K562 (cell line): ENCODE data around the gene CST9L. TPM values are rescaled to one million over a fixed set of nuclear protein-coding genes. Genes with fewer than 3 reads are reported as not detected.

Source experiments
- ATAC-seq: fragments of 200-7000 bp; cut with Tn5 transposase; 3 replicates; pipeline ENCODE4 v1.9.1; 2020; ENCODE audit warnings: moderate library complexity
- BruUV-seq: library from RNA; stranded (reverse); fragments of 400-500 nt; replicated peaks from 2 replicates; lab custom pipeline; 2021; lab: Mats Ljungman, UMichigan
- CTCF ChIA-PET: fragments of 300-600 bp; formaldehyde crosslinking; extraction: SDS; loops from one replicate; lab custom pipeline; 2021; ENCODE audit warnings: low intra/inter-chr PET ratio; lab: Yijun Ruan, JAX
- POLR2A ChIA-PET: fragments of 300-600, 350-650 bp; sonication (Branson Sonifier 250); formaldehyde crosslinking; extraction: SDS; loops from one replicate; lab custom pipeline; 2021; ENCODE audit warnings: antibody characterized with exemption, inconsistent platforms; lab: Yijun Ruan, JAX
- DNase-seq, 4 experiments: peaks; one replicate each; pipeline versions ENCODE4 v3.0.0 to v3.0.0-alpha.2; 2011 to 2018; ENCODE audit warnings: low spot score in 3 of 4, mixed read lengths in 3 of 4; ENCODE audit errors: extremely low read depth in 1 of 4
- FAIRE-seq: peaks from 2 replicates; lab custom pipeline; 2011; peaks lifted over from hg19 to GRCh38; lab: Jason Lieb, UNC
- H2AFZ ChIP-seq: 2 replicates; pipeline ENCODE4 v1.6.0; 2011; ENCODE audit warnings: low read depth, low read length, control low read depth, inconsistent platforms
- H3K27ac ChIP-seq: fragments of 200-600 bp; 3 replicates; pipeline ENCODE4 v1.8.0; 2011; ENCODE audit warnings: low read depth, mild to moderate bottlenecking, control low read depth, inconsistent platforms, low read length, moderate library complexity, mixed read lengths; ENCODE audit errors: extremely low read depth
- H3K27me3 ChIP-seq, 2 experiments: fragments of 300-600 bp in 1 of 2; 2 replicates in 1 of 2; 3 replicates in 1 of 2; pipeline versions ENCODE4 v1.6.0 to v1.8.0; 2011; ENCODE audit warnings: inconsistent platforms in 2 of 2, low read length in 2 of 2, mild to moderate bottlenecking in 1 of 2, mixed read lengths in 1 of 2, moderate library complexity in 1 of 2; ENCODE audit not compliant: control insufficient read depth in 2 of 2, insufficient read depth in 2 of 2
- H3K36me3 ChIP-seq: fragments of 300-600 bp; 3 replicates; pipeline ENCODE4 v1.8.0; 2011; ENCODE audit warnings: mild to moderate bottlenecking, low read length, inconsistent platforms; ENCODE audit not compliant: control insufficient read depth, insufficient read depth
- H3K4me1 ChIP-seq, 2 experiments: fragments of 200-600 bp in 1 of 2; replicated peaks in 1 of 2; 2 replicates in 1 of 2; 3 replicates in 1 of 2; pipeline versions ENCODE4 v1.5.1 to v1.8.0; 2011; ENCODE audit warnings: inconsistent platforms in 2 of 2, low read length in 2 of 2, mild to moderate bottlenecking in 1 of 2, mixed read lengths in 1 of 2, moderate library complexity in 1 of 2; ENCODE audit not compliant: control insufficient read depth in 2 of 2, insufficient read depth in 2 of 2
- H3K4me2 ChIP-seq: 2 replicates; pipeline ENCODE4 v1.6.1; 2011; ENCODE audit warnings: low read length, control low read depth, inconsistent platforms, mixed read lengths; ENCODE audit not compliant: insufficient read depth
- H3K4me3 ChIP-seq: fragments of 200-600 bp; sonication (generic), shearing (Covaris generic); 2 replicates; pipeline ENCODE4 v1.5.1; 2016; ENCODE audit warnings: control low read depth, inconsistent platforms
- H3K79me2 ChIP-seq: fragments of 200-600 bp; 3 replicates; pipeline ENCODE4 v1.8.0; 2011; ENCODE audit warnings: low read length, inconsistent platforms; ENCODE audit not compliant: control insufficient read depth, insufficient read depth
- H3K9ac ChIP-seq, 2 experiments: 2 replicates each; pipeline versions ENCODE4 v1.6.0 to v1.6.1; 2011; ENCODE audit warnings: low read depth in 2 of 2, low read length in 2 of 2, control low read depth in 1 of 2, inconsistent platforms in 1 of 2, mild to moderate bottlenecking in 1 of 2, mixed read lengths in 1 of 2; ENCODE audit not compliant: insufficient read depth in 1 of 2
- H3K9me1 ChIP-seq: one replicate; pipeline ENCODE4 v1.6.0; 2011; ENCODE audit warnings: inconsistent platforms, mild to moderate bottlenecking, low read length, moderate library complexity; ENCODE audit not compliant: control insufficient read depth, insufficient read depth
- H3K9me3 ChIP-seq: replicated peaks from 2 replicates; pipeline ENCODE4 v1.5.1; 2011; ENCODE audit warnings: low read depth, low read length, inconsistent platforms; ENCODE audit not compliant: control insufficient read depth, insufficient read depth
- H4K20me1 ChIP-seq: replicated peaks from 2 replicates; pipeline ENCODE4 v1.6.1; 2011; ENCODE audit warnings: low read length, inconsistent platforms, mixed read lengths; ENCODE audit not compliant: control insufficient read depth, insufficient read depth
- JUND ChIP-seq, 2 experiments: IDR thresholded peaks; 2 replicates in 1 of 2; 3 replicates in 1 of 2; pipeline ENCODE4 v1.6.1; 2011; ENCODE audit warnings: borderline replicate concordance in 2 of 2, low read depth in 2 of 2, low read length in 2 of 2, improper control_type of control experiment in 1 of 2, missing biosample characterization in 1 of 2, missing genetic modification characterization in 1 of 2, missing genetic modification reagents in 1 of 2
- SMC3 ChIP-seq: conservative IDR thresholded peaks from 2 replicates; pipeline ENCODE4 v1.6.1; 2011; ENCODE audit warnings: low read depth, low read length, improper control_type of control experiment; ENCODE audit not compliant: insufficient read depth
- YY1 ChIP-seq, 3 experiments: IDR thresholded peaks; 2 replicates each; pipeline ENCODE4 v1.6.1; 2011; ENCODE audit warnings: low read length in 2 of 3, mild to moderate bottlenecking in 2 of 3, moderate library complexity in 2 of 3, borderline replicate concordance in 1 of 3, control low read depth in 1 of 3, low read depth in 1 of 3; ENCODE audit not compliant: insufficient read depth in 3 of 3, insufficient replicate concordance in 2 of 3, control insufficient read depth in 1 of 3, insufficient read length in 1 of 3; ENCODE audit errors: extremely low read depth in 1 of 3
- ZFP30 ChIP-seq: fragments of 250-450 bp; sonication (Bioruptor Pico); IDR thresholded peaks from 2 replicates; pipeline ENCODE4 v1.8.0; 2022; ENCODE audit warnings: moderate library complexity, mild to moderate bottlenecking, inconsistent platforms, borderline replicate concordance
- ZNF407 ChIP-seq: fragments of 450-650 bp; IDR thresholded peaks from 2 replicates; pipeline ENCODE4 v1.6.1; 2016; ENCODE audit warnings: low read depth
- WGBS: fragments of 100-300 bp; shearing (Covaris generic); methylation state at CpG from one replicate; pipeline ENCODE4 v1.1.6; 2016; ENCODE audit warnings: low coverage, mixed read lengths; ENCODE audit not compliant: insufficient coverage; ENCODE audit errors: missing lambda C conversion rate; 5-methylcytosine and 5-hydroxymethylcytosine counted together
- in situ Hi-C: fragments of 300-500 bp; cut with MboI; formaldehyde crosslinking; loops from 4 replicates; pipeline ENCODE4 v1.15.0; 2018; ENCODE audit warnings: inconsistent platforms, mixed read lengths
- intact Hi-C: fragments of 100-400 bp; cut with micrococcal nuclease; formaldehyde crosslinking; loops from 2 replicates; pipeline ENCODE4 v1.14.2; 2022
- polyA plus RNA-seq, 8 experiments: library from polyadenylated mRNA; depleted of rRNA in 4 of 8; stranded (reverse) in 5 of 8; unstranded in 3 of 8; fragments of >200 nt; fragmentation: Nextera tagmentation in 2 of 8; fragmentation: Illumina TruSeq in 1 of 8; extraction: Ambion mirVana in 2 of 8; extraction: Trizol in 1 of 8; gene quantifications; 2 replicates each; pipeline versions ENCODE4 v1.2.1 to v1.2.3, GENCODE V29; 2011 to 2014; ENCODE audit warnings: inconsistent platforms in 1 of 8, missing spikeins in 1 of 8
- total RNA-seq, 7 experiments: library from RNA; depleted of rRNA in 6 of 7; stranded (reverse); fragments of >200 nt in 6 of 7; fragmentation: Illumina TruSeq in 2 of 7; extraction: Trizol in 2 of 7; gene quantifications; 2 replicates each; pipeline versions ENCODE4 v1.2.1 to v1.2.3, GENCODE V29; 2011 to 2021; ENCODE audit warnings: low replicate concordance in 1 of 7

The CST9L gene
- total and polyA plus RNA-seq, 9 of the 15 experiments (the other 6 are each of a cell fraction or from before 2014, with no cell fraction given), result not detected

- BruUV-seq, result no TSS peak
- peak; percentile 87 for FAIRE-seq
- H3K4me2 ChIP-seq, result no peak overlapping the region
- TF ChIP-seq SMC3, result peak; percentile 75
- TF ChIP-seq YY1 (IDR thresholded peaks at IDR 0.05; ENCODE audit: borderline replicate concordance in 1 of 3, control insufficient read depth in 1 of 3, extremely low read depth in 1 of 3, insufficient read depth in 3 of 3, insufficient read length in 1 of 3, insufficient replicate concordance in 2 of 3, low read depth in 1 of 3, low read length in 2 of 3), result peak in 1 of 3 experiments; percentile 16
- peak; percentile 33; the same call in 1 of the 2 replicates for TF ChIP-seq JUND (IDR thresholded peaks at IDR 0.05; ENCODE audit: borderline replicate concordance, low read depth, low read length)
- no peak for TF ChIP-seq JUND (tag; IDR thresholded peaks at IDR 0.05; ENCODE audit: borderline replicate concordance, low read depth, low read length)
- no peak for TF ChIP-seq ZNF407
- TF ChIP-seq ZFP30, result no peak
These were observed 38.4 kb upstream of the CST9L start for GRCh38 chr20:23606652-23607049.

More at GRCh38 chr20:23606652-23607049, 38.4 kb upstream of the CST9L start:
- ChIA-PET POLR2A (no interaction called here), CTCF (interaction anchor here (0.5 to 2.4 kb wide), 2 partner anchors 165 to 1268 kb away, joined by 3 to 25 read pairs; no protein-coding TSS in a partner anchor)
- peak; percentile 96 for ATAC-seq
- Histone ChIP-seq H3K9ac (no peak overlapping the region), H3K27me3 (peaks cover 0 to 8% of the 10 kb centered on the region in 2 experiments; a peak in 2 of 5 replicates), H3K27ac (no peak overlapping the region), H3K9me1 (no peaks in the 10 kb centered on the region), H3K36me3 (no peaks in the 10 kb centered on the region), H4K20me1 (peaks cover 6% of the 10 kb centered on the region; the same call in 1 of the 2 replicates), H3K9me3 (no peaks in the 10 kb centered on the region), H3K4me3 (no peak overlapping the region), H2AFZ (peak overlapping the region; percentile 16; the same call in 1 of the 2 replicates), H3K4me1 (no peaks in the 10 kb centered on the region; a peak in 1 of 5 replicates), H3K79me2 (no peaks in the 10 kb centered on the region)
- intact Hi-C loops, result loop anchor here (1.0 kb wide), 1 partner anchor 165 kb away; no protein-coding TSS in a partner anchor
- DNase-seq, result peak; percentile 60 to 68 (median 68)
- WGBS, result 2% methylated on average over 9 of the region's 9 CpGs
- in situ Hi-C loops, result no loop called here
